Glutamatergic neuron (in vitro differentiated cells): ENCODE data around the gene RNPC3. TPM values are rescaled to one million over a fixed set of nuclear protein-coding genes. Genes with fewer than 3 reads are reported as not detected.
"Not testable (repeated sequence)": the region's sequence is repeated elsewhere in the genome, so short reads cannot be mapped to it uniquely, and the experiment has no call there.

ENCODE experiments used
- DNase-seq: peaks from one replicate; pipeline ENCODE4 v3.0.0; 2022
- H3K27ac Mint-ChIP-seq: one replicate; pipeline ENCODE4 v1.8.0; 2020; ENCODE audit warnings: mild to moderate bottlenecking, mixed read lengths, inconsistent platforms; ENCODE audit not compliant: unreplicated experiment
- H3K27me3 Mint-ChIP-seq: one replicate; pipeline ENCODE4 v1.8.0; 2020; ENCODE audit warnings: mild to moderate bottlenecking, moderate library complexity, mixed read lengths, inconsistent platforms; ENCODE audit not compliant: unreplicated experiment
- H3K36me3 Mint-ChIP-seq: one replicate; pipeline ENCODE4 v1.8.0; 2020; ENCODE audit warnings: mild to moderate bottlenecking, mixed read lengths, inconsistent platforms; ENCODE audit not compliant: unreplicated experiment
- H3K4me1 Mint-ChIP-seq: one replicate; pipeline ENCODE4 v1.8.0; 2020; ENCODE audit warnings: mild to moderate bottlenecking, low read depth, mixed read lengths, inconsistent platforms; ENCODE audit not compliant: unreplicated experiment
- H3K4me3 Mint-ChIP-seq: one replicate; pipeline ENCODE4 v1.8.0; 2020; ENCODE audit warnings: mild to moderate bottlenecking, mixed read lengths, inconsistent platforms; ENCODE audit not compliant: unreplicated experiment
- H3K9me3 Mint-ChIP-seq: one replicate; pipeline ENCODE4 v1.8.0; 2020; ENCODE audit warnings: mild to moderate bottlenecking, moderate library complexity, mixed read lengths, inconsistent platforms; ENCODE audit not compliant: unreplicated experiment
- CTCF ChIP-seq: fragments of 200-600 bp; sonication (generic); IDR thresholded peaks from one replicate; pipeline ENCODE4 v1.5.0; 2021; ENCODE audit not compliant: partially characterized antibody, unreplicated experiment
- total RNA-seq: library from RNA; stranded (reverse); fragmentation: NEBNext Ultra II Directional; extraction: Animal tissue kit (Norgen Biotek cat#: 25700); gene quantifications from one replicate; pipeline ENCODE4 v1.2.1, GENCODE V29; 2021; ENCODE audit not compliant: unreplicated experiment

RNPC3 gene
- total RNA-seq, 1 donor from 2014 or later: 33.8 TPM

- Mint-ChIP-seq H3K36me3 (no peaks in the 10 kb centered on the region), H3K4me3 (no peak overlapping the region), H3K9me3 (no peaks in the 10 kb centered on the region), H3K4me1 (no peaks in the 10 kb centered on the region), H3K27ac (no peak overlapping the region), H3K27me3 (no peaks in the 10 kb centered on the region)
- TF ChIP-seq CTCF: no peak
- DNase-seq: no peak
Measured at GRCh38 chr1:103541431-103541830, 15.9 kb downstream of the RNPC3 start.

GRCh38 chr1:103546496-103546895 is 21.0 kb downstream of the RNPC3 start:
- no peak for DNase-seq
- H3K4me1 Mint-ChIP-seq: no peaks in the 10 kb centered on the region
- H3K27ac Mint-ChIP-seq: no peak overlapping the region
- no peaks in the 10 kb centered on the region for H3K27me3 Mint-ChIP-seq
- TF ChIP-seq CTCF: no peak
- H3K36me3 Mint-ChIP-seq: peaks cover 9% of the 10 kb centered on the region
- no peaks in the 10 kb centered on the region for H3K9me3 Mint-ChIP-seq
- H3K4me3 Mint-ChIP-seq: no peak overlapping the region

GRCh38 chr1:103547840-103548239 is 22.3 kb downstream of the RNPC3 start:
- no peaks in the 10 kb centered on the region for H3K9me3 Mint-ChIP-seq
- no peak overlapping the region for H3K27ac Mint-ChIP-seq
- no peaks in the 10 kb centered on the region for H3K27me3 Mint-ChIP-seq
- no peak for TF ChIP-seq CTCF
- peaks cover 9% of the 10 kb centered on the region for H3K36me3 Mint-ChIP-seq
- DNase-seq: no peak
- no peak overlapping the region for H3K4me3 Mint-ChIP-seq
- H3K4me1 Mint-ChIP-seq: no peaks in the 10 kb centered on the region

GRCh38 chr1:103560427-103560826 is 34.9 kb downstream of the RNPC3 start:
- H3K27ac Mint-ChIP-seq: no peak overlapping the region
- no peaks in the 10 kb centered on the region for H3K36me3 Mint-ChIP-seq
- DNase-seq: no peak
- H3K4me3 Mint-ChIP-seq: no peak overlapping the region
- TF ChIP-seq CTCF: no peak
- no peaks in the 10 kb centered on the region for H3K27me3 Mint-ChIP-seq
- no peaks in the 10 kb centered on the region for H3K9me3 Mint-ChIP-seq
- no peaks in the 10 kb centered on the region for H3K4me1 Mint-ChIP-seq

- DNase-seq, H3K4me3 Mint-ChIP-seq, H3K9me3 Mint-ChIP-seq, H3K27me3 Mint-ChIP-seq, H3K27ac Mint-ChIP-seq, H3K36me3 Mint-ChIP-seq, H3K4me1 Mint-ChIP-seq: not testable (repeated sequence)
Measured at GRCh38 chr1:103561124-103561523, 35.6 kb downstream of the RNPC3 start.
